Ovary (tissue), 9 donors: ENCODE results near the gene SVBP. TPM values are rescaled to one million over a fixed set of nuclear protein-coding genes. Genes with fewer than 3 reads are reported as not detected.

Experiments used
- DNase-seq, 5 donors: peaks; one replicate each; pipeline ENCODE4 v3.0.0-alpha.2; 2019 to 2020
- H3K27ac ChIP-seq, 2 donors: fragments of 200-600 bp; one replicate each; pipeline versions ENCODE4 v1.5.1 to v1.8.0; 2019 to 2022
- H3K27me3 ChIP-seq: fragments of 200-600 bp; one replicate; pipeline ENCODE4 v1.8.0; 2022
- H3K36me3 ChIP-seq: fragments of 200-600 bp; sonication (generic); one replicate; pipeline ENCODE4 v1.5.1; 2019
- H3K4me1 ChIP-seq: one replicate; pipeline ENCODE4 v1.8.1; 2013; ENCODE audit warnings: mild to moderate bottlenecking, moderate library complexity; ENCODE audit not compliant: insufficient read depth
- H3K4me3 ChIP-seq: fragments of 200-600 bp; sonication (generic); one replicate; pipeline ENCODE4 v1.5.1; 2017
- H3K9me3 ChIP-seq, 2 donors: fragments of 200-600 bp in 1 of 2; sonication (generic) in 1 of 2; one replicate each; pipeline versions ENCODE4 v1.5.1 to v1.8.1; 2013 to 2019; ENCODE audit warnings: mild to moderate bottlenecking in 1 of 2, moderate library complexity in 1 of 2
- EP300 ChIP-seq: sonication (generic); formaldehyde crosslinking; IDR thresholded peaks from one replicate; pipeline ENCODE4 v1.6.1; 2017; ENCODE audit warnings: antibody characterized with exemption
- POLR2A ChIP-seq: fragments of 450-650 bp; IDR thresholded peaks from one replicate; pipeline ENCODE4 v1.6.1; 2017; ENCODE audit warnings: antibody characterized with exemption, mild to moderate bottlenecking, moderate library complexity
- WGBS, 3 donors: extraction: QIAGEN DNeasy Blood & Tissue Kit in 1 of 3; methylation state at CpG; one replicate each; pipeline versions ENCODE4 v1.1.5 to v1.1.7; 2013 to 2017; 5-methylcytosine and 5-hydroxymethylcytosine counted together
- intact Hi-C, 4 donors: fragments of 100-400 bp; cut with DNase I; formaldehyde crosslinking; loops; one replicate each; pipeline versions ENCODE4 v1.11.0 to v1.15.1; 2022 to 2023
- polyA plus RNA-seq, 2 donors: library from polyadenylated mRNA; stranded (reverse); fragments of 200-250 nt in 1 of 2; fragments of 350-450 nt in 1 of 2; fragmentation: Illumina TruSeq in 1 of 2; extraction: RNeasy Lipid Tissue Mini Kit (QIAGEN cat#74804) in 1 of 2; gene quantifications; one replicate each; pipeline ENCODE4 v1.2.3, GENCODE V29; 2013 to 2014
- total RNA-seq, 7 donors: library from RNA; depleted of rRNA in 2 of 7; stranded (reverse); fragments of >200 nt in 2 of 7; fragmentation: NEBNext Ultra II Directional in 3 of 7; extraction: Animal tissue kit (Norgen Biotek cat#: 25700) in 3 of 7; gene quantifications; one replicate each; pipeline versions ENCODE4 v1.1.0 to v1.2.4, GENCODE V29; 2016 to 2023
- TF ChIP-seq, protein P1 (sequence below), 3 donors: fragments of 450-650 bp in 2 of 3; fragments of 200-600 bp in 1 of 3; IDR thresholded peaks; one replicate each; pipeline versions ENCODE4 v1.5.1 to v1.8.0; 2016 to 2022; ENCODE audit warnings: antibody characterized with exemption in 3 of 3, mild to moderate bottlenecking in 1 of 3
- donor health status: DM: no; HTN: no; CAD: no; lungs with moderate emphysema.
- donor health status: DM: no; HTN: no; CAD: no.
- donor health status: Bipolar disorder and iron deficiency.
- donor health status: DM: yes; HTN: yes; CAD: no.
- donor health status: DM: no; HTN: no; CAD: no.
- donor health status: DM: yes; HTN: yes; CAD: no.

SVBP gene
- total and polyA plus RNA-seq, 9 donors: 20.8 to 56.6 (median 39.6) TPM

DNA sequence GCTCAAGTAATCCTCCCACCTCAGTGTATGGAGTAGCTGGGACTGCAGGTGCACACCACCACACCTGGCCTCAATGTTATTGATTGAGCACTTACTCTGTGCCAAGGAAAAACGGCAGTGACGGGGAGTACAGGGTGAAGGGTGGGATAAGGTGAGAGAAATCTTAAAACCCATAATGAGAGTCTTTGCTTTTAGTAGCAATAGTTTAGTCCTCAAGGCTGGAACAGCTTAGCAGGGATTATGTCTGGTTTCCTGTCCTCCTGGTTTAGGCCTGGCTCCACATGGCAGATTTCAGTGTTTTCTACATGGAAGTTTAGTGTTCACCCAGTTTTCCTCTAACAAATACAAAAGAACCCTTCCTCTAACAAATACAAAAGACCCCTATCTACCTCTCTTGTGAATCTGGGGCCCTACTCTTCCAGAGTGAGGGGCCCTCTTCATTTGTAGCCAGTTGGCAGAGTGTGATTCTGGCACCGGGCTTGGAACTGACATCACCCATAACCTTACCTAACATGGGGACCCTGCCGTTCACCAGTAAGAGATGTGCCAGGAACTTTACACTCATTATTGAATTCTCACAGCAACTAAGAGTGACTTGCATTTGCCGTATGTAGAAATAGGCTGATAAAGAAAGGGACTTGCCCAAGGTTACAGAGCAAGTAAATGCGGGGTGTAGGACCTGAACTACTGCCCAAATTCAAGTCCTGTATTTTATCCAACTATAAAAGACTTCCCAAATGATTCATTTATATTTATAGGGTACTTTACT lies 36.1 kb upstream of the SVBP start:
- H3K27me3 ChIP-seq: no peaks in the 10 kb centered on the region
- no peak overlapping the region for H3K27ac ChIP-seq
- H3K9me3 ChIP-seq: peaks cover 0 to 3% of the 10 kb centered on the region in 2 donors
- no peaks in the 10 kb centered on the region for H3K4me1 ChIP-seq
- TF ChIP-seq EP300 (no peak), POLR2A (no peak)
- TF ChIP-seq, protein P1, sequence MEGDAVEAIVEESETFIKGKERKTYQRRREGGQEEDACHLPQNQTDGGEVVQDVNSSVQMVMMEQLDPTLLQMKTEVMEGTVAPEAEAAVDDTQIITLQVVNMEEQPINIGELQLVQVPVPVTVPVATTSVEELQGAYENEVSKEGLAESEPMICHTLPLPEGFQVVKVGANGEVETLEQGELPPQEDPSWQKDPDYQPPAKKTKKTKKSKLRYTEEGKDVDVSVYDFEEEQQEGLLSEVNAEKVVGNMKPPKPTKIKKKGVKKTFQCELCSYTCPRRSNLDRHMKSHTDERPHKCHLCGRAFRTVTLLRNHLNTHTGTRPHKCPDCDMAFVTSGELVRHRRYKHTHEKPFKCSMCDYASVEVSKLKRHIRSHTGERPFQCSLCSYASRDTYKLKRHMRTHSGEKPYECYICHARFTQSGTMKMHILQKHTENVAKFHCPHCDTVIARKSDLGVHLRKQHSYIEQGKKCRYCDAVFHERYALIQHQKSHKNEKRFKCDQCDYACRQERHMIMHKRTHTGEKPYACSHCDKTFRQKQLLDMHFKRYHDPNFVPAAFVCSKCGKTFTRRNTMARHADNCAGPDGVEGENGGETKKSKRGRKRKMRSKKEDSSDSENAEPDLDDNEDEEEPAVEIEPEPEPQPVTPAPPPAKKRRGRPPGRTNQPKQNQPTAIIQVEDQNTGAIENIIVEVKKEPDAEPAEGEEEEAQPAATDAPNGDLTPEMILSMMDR (IDR thresholded peaks at IDR 0.05): no peak
- DNase-seq: no peak
- intact Hi-C loops: no loop called here
- H3K4me3 ChIP-seq: no peak overlapping the region
- 62 to 65% (median 63%) methylated on average over 6 of the region's 6 CpGs for whole genome bisulfite sequencing, 3 donors
- no peaks in the 10 kb centered on the region for H3K36me3 ChIP-seq

DNA sequence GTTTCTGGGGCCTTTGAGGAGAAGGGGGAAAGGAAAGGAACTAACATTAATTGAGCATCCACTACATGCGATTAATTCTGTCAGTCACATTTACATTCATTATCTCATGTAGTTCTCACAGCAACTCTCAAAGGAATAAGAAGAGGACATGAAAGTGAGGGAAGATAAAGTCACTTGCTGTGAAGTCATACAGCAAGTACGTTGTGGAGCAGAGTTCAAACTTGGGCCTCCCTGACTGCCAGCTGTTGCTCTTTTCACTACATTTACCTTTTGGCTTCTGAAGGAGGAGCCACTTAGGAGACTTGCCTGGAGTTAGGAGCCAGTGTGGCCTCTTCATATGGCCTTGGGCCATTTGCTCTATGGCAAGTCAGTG lies 35.4 kb upstream of the SVBP start:
- no peak for TF ChIP-seq POLR2A
- TF ChIP-seq EP300: no peak
- TF ChIP-seq, protein P1 (IDR thresholded peaks at IDR 0.05): no peak
- peaks cover 0 to 3% of the 10 kb centered on the region in 2 donors for H3K9me3 ChIP-seq
- no peak overlapping the region for H3K4me3 ChIP-seq
- no peaks in the 10 kb centered on the region for H3K36me3 ChIP-seq
- intact Hi-C loops: no loop called here
- no peak overlapping the region for H3K27ac ChIP-seq
- H3K27me3 ChIP-seq: no peaks in the 10 kb centered on the region
- WGBS, 3 donors: 48 to 50% (median 49%) methylated on average over 2 of the region's 2 CpGs
- no peak for DNase-seq
- H3K4me1 ChIP-seq: no peaks in the 10 kb centered on the region

DNA sequence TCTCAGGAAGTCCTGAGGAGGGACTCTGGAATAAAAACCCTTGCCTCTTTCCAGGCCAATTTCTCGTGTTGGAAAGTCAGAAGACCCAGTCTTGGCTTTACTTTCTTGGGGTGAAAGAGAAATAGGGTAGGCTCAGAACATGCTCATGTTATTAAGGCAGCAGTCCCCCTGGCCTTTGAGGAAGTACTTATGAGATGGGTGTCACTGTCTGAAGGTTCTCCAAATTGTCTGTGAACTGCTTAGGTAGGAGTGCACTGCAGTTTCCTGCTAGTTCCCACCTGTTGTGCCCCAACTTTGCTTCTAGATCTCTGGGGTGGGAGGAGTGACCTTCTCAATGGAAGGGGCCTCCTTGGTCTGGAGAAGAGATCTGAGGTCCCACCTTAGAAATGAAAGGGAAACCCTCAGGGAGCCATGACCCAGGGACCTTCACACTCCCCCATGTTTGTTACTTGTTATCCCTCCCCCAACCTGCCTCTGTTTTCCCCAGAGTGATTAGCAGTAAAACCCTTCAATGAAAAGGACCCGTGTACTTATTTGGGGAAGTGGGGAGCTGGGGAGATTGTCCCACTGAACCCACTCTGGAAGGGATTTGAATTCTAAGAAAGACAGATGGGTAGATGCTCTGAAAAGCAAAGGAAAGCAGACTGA lies 34.9 kb upstream of the SVBP start:
- Histone ChIP-seq H3K9me3 (peaks cover 0 to 3% of the 10 kb centered on the region in 2 donors), H3K36me3 (no peaks in the 10 kb centered on the region), H3K4me1 (peaks cover 3% of the 10 kb centered on the region), H3K27me3 (no peaks in the 10 kb centered on the region), H3K4me3 (no peak overlapping the region), H3K27ac (no peak overlapping the region)
- WGBS, 3 donors: 86 to 90% (median 90%) methylated on average over 2 of the region's 2 CpGs
- intact Hi-C loops: no loop called here
- no peak for DNase-seq
- TF ChIP-seq, protein P1 (IDR thresholded peaks at IDR 0.05): no peak
- TF ChIP-seq EP300 (no peak), POLR2A (no peak)

GRCh38 chr1:42851420-42851819 lies 34.2 kb upstream of the SVBP start:
- intact Hi-C loops: no loop called here

More at GRCh38 chr1:42851420-42851819, 34.2 kb upstream of the SVBP start:
- Histone ChIP-seq H3K4me3 (no peak overlapping the region), H3K9me3 (peaks cover 0 to 3% of the 10 kb centered on the region in 2 donors), H3K36me3 (no peaks in the 10 kb centered on the region), H3K27me3 (no peaks in the 10 kb centered on the region), H3K4me1 (peaks cover 5% of the 10 kb centered on the region), H3K27ac (no peak overlapping the region)
- no peak for DNase-seq
- TF ChIP-seq EP300 (no peak), POLR2A (no peak)
- TF ChIP-seq, protein P1 (IDR thresholded peaks at IDR 0.05): no peak
- 95 to 98% (median 98%) methylated on average over 15 of the region's 15 CpGs for WGBS, 3 donors
